Measurements from ENCODE around the gene HCRTR2.
"Not testable (repeated sequence)": the region's sequence is repeated elsewhere in the genome, so short reads cannot be mapped to it uniquely, and the experiment has no call there.

The HCRTR2 gene
- total RNA-seq = 0 reads per million in 9 experiments

DNA sequence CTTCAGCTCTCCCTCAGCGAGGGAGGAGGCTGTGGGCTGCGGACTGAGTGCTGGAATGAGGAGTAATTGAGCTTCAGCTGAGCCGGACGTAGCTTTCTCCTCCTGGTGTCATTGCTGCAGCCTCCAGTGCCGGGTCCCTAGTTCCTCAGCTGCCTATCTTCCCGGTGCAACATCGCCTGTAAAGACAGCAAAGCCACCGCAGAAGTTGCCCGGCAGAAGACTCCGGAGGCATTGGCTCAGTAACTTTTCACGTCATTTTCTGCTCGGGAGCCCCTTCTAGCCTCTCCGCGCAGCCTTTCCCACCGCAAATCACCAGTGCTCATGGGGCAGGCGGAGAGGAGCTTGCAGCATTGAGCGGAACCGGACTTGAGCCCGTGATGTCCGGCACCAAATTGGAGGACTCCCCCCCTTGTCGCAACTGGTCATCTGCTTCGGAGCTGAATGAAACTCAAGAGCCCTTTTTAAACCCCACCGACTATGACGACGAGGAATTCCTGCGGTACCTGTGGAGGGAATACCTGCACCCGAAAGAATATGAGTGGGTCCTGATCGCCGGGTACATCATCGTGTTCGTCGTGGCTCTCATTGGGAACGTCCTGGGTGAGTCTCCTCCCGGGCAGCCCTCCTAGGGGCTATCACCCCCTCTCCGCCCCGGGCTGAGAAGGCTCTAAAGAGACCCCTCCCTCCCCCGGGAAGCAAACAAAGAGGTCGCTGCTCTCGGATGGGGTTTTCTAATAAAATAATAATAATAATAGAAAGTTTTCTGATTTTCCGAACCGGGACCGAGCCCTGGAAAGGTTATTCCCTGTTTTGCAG, at the start of gene HCRTR2:
TSS of gene HCRTR2 (plus strand) at position 305 of the 816 bp plus-strand sequence. CDS start at position 378, 73 bp downstream.
- peaks cover 11 to 19% of the 10 kb centered on the region in 2 donors for H3K9me3 Mint-ChIP-seq
- no peak within 1 kb of the TSS for H3K27ac Mint-ChIP-seq
- H3K4me3 Mint-ChIP-seq = no peak within 1 kb of the TSS
- DNase-seq (no peak), ATAC-seq (replicated peaks) (no peak)
- H3K4me1 Mint-ChIP-seq (ENCODE audit: low read depth in 2 of 2) = no peaks in the 10 kb centered on the region
- H3K27me3 Mint-ChIP-seq = no peaks in the 10 kb centered on the region
- no peaks in the 10 kb centered on the region for H3K36me3 Mint-ChIP-seq (ENCODE audit: insufficient read depth)

DNA sequence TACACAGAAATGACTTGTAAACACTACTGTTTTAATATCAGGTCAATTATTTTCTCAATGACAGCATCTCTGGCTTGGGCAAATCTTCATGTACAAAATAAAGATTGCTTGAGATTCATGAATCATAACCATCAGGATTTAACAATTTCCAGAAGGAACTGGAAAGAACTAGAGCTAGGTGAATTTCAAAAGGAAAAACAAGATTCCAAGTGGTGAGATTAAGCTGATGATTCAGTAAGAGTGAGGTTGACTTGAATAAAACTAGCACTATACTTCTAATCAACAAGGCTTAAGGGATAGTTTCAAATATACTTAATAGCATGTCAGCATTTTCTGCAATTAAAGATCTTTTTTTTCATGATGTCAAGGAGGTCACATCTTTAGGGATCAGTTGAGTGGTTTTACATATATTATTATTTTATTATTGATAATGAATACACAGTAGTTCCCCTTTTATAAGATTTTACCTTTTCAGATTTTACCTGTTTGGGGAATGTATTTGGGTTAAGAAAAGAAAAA, 43.5 kb upstream of the HCRTR2 start:
- H3K27ac Mint-ChIP-seq = no peak overlapping the region
- no peaks in the 10 kb centered on the region for H3K4me1 Mint-ChIP-seq (ENCODE audit: low read depth in 2 of 2)
- no peak for ATAC-seq (replicated peaks)
- H3K27me3 Mint-ChIP-seq = no peaks in the 10 kb centered on the region
- no peak overlapping the region for H3K4me3 Mint-ChIP-seq
- H3K9me3 Mint-ChIP-seq = peaks cover 4 to 23% of the 10 kb centered on the region in 2 donors
- no peaks in the 10 kb centered on the region for H3K36me3 Mint-ChIP-seq (ENCODE audit: insufficient read depth)
- DNase-seq = no peak

- ATAC-seq (replicated peaks) (no peak), DNase-seq (no peak)
- H3K4me3 Mint-ChIP-seq = no peak overlapping the region
- no peaks in the 10 kb centered on the region for H3K27me3 Mint-ChIP-seq
- H3K36me3 Mint-ChIP-seq (ENCODE audit: insufficient read depth) = no peaks in the 10 kb centered on the region
- H3K9me3 Mint-ChIP-seq = peaks cover 4 to 23% of the 10 kb centered on the region in 2 donors
- no peak overlapping the region for H3K27ac Mint-ChIP-seq
- H3K4me1 Mint-ChIP-seq (ENCODE audit: low read depth in 2 of 2) = no peaks in the 10 kb centered on the region
Measured at GRCh38 chr6:55131616-55132015, 42.7 kb upstream of the HCRTR2 start.

DNA sequence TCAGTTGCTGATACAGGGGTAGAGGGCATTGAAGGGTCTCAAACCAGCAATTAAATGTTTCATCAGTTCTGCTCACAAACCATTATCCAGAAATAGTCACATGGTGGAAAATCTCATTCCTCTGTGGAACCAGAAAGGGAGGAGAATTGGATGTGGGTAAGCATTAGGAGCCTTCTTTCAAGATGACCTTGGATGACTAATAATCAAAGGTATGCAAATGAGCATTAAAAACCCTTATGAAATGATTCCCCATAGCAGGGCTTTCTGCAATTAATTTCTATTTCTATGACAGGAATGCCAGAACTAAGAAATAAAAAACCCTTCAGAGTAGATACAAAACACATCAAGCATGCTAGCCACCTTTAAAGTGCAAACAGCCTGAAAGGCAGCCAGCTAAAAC, 37.4 kb upstream of the HCRTR2 start:
- no peak overlapping the region for H3K4me3 Mint-ChIP-seq
- no peaks in the 10 kb centered on the region for H3K4me1 Mint-ChIP-seq (ENCODE audit: low read depth in 2 of 2)
- H3K27ac Mint-ChIP-seq = no peak overlapping the region
- no peaks in the 10 kb centered on the region for H3K27me3 Mint-ChIP-seq
- peaks cover 0 to 5% of the 10 kb centered on the region in 2 donors for H3K9me3 Mint-ChIP-seq
- no peaks in the 10 kb centered on the region for H3K36me3 Mint-ChIP-seq (ENCODE audit: insufficient read depth)
- ATAC-seq (replicated peaks) (no peak), DNase-seq (no peak)

DNA sequence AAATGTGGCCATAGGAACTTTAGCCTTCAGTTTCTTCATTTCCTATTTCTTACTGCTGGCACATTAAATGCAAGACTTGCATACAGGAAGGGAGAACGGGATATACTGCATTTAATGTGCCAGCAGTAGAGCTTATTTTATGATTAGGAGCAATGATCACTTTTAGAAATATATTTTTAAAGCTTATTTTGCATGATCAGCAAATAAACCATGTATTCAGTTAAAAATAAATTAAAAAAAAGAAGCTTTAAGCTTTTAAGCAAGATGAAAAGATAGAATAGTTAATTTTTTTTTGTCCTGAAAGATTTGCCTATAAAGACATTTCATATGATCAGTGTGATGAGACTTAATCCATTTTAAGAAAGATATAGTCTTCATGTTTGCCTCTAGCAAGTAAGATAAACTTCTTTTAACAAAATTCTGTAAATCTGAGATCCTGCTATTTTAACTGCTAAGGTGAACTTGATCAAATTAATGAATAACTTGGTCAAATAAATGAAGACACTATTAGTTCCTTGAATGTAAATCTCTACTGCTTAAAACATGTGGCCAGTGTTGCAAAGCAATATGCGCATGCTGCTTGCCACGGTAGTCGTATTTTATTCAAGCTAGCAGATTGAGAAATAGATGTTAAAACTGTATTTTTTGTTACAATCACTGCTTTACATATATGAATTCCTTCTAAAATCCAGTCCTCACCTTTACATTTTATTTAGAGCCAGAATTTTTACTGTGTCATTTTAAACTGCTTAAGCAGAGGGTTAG, 36.2 kb upstream of the HCRTR2 start:
- Mint-ChIP-seq H3K27me3 (no peaks in the 10 kb centered on the region), H3K4me3 (no peak overlapping the region)

DNA sequence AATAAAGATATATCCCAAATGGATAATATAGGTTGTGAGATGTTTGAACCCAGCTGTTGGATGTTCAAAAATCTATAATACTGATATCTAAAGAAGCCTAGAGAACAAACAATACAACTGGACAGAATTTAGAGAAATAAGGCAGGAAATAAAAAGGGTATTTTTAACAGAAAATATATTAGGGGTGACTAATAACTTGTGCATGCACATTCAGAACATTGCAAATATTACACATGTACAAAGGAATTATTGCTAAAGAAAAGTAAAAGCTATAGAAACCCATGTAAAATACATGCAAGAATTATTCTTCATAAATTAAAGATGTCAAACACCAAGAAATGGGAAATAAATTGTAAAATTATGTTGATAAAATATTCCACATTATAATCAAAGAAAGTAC, 32.7 kb upstream of the HCRTR2 start:
- Mint-ChIP-seq H3K4me1 (ENCODE audit: low read depth in 2 of 2) (no peaks in the 10 kb centered on the region), H3K36me3 (ENCODE audit: insufficient read depth) (no peaks in the 10 kb centered on the region), H3K27me3 (no peaks in the 10 kb centered on the region), H3K27ac (no peak overlapping the region), H3K9me3 (peaks cover 9 to 15% of the 10 kb centered on the region in 2 donors), H3K4me3 (no peak overlapping the region)
- ATAC-seq (replicated peaks) (no peak), DNase-seq (no peak)

More for the DNA sequence above, 36.2 kb upstream of the HCRTR2 start:
- no peak overlapping the region for H3K27ac Mint-ChIP-seq
- no peak for DNase-seq
- peaks cover 0 to 3% of the 10 kb centered on the region in 2 donors for H3K9me3 Mint-ChIP-seq
- H3K4me1 Mint-ChIP-seq (ENCODE audit: low read depth in 2 of 2) = no peaks in the 10 kb centered on the region
- ATAC-seq (replicated peaks) = no peak
- no peaks in the 10 kb centered on the region for H3K36me3 Mint-ChIP-seq (ENCODE audit: insufficient read depth)

- Mint-ChIP-seq H3K27me3 (no peaks in the 10 kb centered on the region), H3K27ac (no peak overlapping the region), H3K9me3 (peaks cover 9 to 15% of the 10 kb centered on the region in 2 donors), H3K4me1 (ENCODE audit: low read depth in 2 of 2) (no peaks in the 10 kb centered on the region), H3K36me3 (ENCODE audit: insufficient read depth) (no peaks in the 10 kb centered on the region), H3K4me3 (no peak overlapping the region)
- DNase-seq (no peak), ATAC-seq (replicated peaks) (no peak)
Measured at GRCh38 chr6:55142610-55143009, 31.7 kb upstream of the HCRTR2 start.

GRCh38 chr6:55153284-55153683, 21.0 kb upstream of the HCRTR2 start:
- no peaks in the 10 kb centered on the region for H3K27me3 Mint-ChIP-seq
- no peak overlapping the region for H3K27ac Mint-ChIP-seq
- ATAC-seq (replicated peaks) (no peak), DNase-seq (no peak)
- H3K4me3 Mint-ChIP-seq = no peak overlapping the region
- H3K9me3 Mint-ChIP-seq = peaks cover 0 to 7% of the 10 kb centered on the region in 2 donors
- H3K36me3 Mint-ChIP-seq (ENCODE audit: insufficient read depth) = no peaks in the 10 kb centered on the region
- no peaks in the 10 kb centered on the region for H3K4me1 Mint-ChIP-seq (ENCODE audit: low read depth in 2 of 2)

DNA sequence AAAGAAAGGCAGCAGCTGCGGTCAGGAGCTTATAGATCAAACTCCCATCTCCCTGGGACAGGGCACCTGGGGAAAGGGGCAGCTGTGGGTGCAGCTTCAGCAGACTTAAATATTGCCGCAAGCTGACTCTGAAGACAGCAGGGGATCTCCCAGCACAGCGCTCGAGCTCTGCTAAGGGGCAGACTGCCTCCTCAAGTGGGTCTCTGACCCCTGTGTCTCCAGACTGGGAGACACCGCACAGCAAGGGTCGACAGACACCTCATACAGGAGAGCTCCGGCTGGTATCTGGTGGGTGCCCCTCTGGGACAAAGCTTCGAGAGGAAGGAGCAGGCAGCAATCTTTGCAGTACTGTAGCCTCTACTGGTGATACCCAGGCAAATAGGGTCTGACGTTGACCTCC, 15.5 kb upstream of the HCRTR2 start:
- ATAC-seq (replicated peaks); H3K36me3 Mint-ChIP-seq (ENCODE audit: insufficient read depth); H3K27me3 Mint-ChIP-seq; H3K4me1 Mint-ChIP-seq (ENCODE audit: low read depth in 2 of 2); H3K4me3 Mint-ChIP-seq; DNase-seq; H3K27ac Mint-ChIP-seq: not testable (repeated sequence)
- peaks cover 4 to 20% of the 10 kb centered on the region in 2 donors for H3K9me3 Mint-ChIP-seq

DNA sequence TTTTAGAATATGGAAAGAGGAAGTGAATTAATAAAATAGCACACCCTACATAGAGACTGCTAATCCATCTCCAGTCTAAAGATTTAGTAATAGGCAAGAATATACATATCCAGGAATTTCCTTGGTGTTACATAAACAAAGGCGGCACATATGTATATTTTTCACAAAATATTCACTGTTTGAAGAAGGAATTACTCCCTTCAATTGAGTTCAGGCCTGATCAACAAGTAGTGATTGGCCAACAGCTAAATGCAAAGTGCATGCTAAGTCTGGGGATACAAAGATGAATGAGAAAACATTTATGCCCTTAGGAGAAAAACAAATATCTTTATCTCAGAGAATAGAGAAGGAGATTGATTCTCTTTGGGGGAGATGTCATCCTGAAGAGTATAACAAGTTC, 6.5 kb upstream of the HCRTR2 start:
- H3K4me1 Mint-ChIP-seq (ENCODE audit: low read depth in 2 of 2) = no peaks in the 10 kb centered on the region
- H3K27ac Mint-ChIP-seq = no peak overlapping the region
- H3K4me3 Mint-ChIP-seq = no peak overlapping the region
- no peaks in the 10 kb centered on the region for H3K27me3 Mint-ChIP-seq
- ATAC-seq (replicated peaks) = no peak
- H3K36me3 Mint-ChIP-seq (ENCODE audit: insufficient read depth) = no peaks in the 10 kb centered on the region
- peaks cover 1 to 16% of the 10 kb centered on the region in 2 donors for H3K9me3 Mint-ChIP-seq
- no peak for DNase-seq

DNA sequence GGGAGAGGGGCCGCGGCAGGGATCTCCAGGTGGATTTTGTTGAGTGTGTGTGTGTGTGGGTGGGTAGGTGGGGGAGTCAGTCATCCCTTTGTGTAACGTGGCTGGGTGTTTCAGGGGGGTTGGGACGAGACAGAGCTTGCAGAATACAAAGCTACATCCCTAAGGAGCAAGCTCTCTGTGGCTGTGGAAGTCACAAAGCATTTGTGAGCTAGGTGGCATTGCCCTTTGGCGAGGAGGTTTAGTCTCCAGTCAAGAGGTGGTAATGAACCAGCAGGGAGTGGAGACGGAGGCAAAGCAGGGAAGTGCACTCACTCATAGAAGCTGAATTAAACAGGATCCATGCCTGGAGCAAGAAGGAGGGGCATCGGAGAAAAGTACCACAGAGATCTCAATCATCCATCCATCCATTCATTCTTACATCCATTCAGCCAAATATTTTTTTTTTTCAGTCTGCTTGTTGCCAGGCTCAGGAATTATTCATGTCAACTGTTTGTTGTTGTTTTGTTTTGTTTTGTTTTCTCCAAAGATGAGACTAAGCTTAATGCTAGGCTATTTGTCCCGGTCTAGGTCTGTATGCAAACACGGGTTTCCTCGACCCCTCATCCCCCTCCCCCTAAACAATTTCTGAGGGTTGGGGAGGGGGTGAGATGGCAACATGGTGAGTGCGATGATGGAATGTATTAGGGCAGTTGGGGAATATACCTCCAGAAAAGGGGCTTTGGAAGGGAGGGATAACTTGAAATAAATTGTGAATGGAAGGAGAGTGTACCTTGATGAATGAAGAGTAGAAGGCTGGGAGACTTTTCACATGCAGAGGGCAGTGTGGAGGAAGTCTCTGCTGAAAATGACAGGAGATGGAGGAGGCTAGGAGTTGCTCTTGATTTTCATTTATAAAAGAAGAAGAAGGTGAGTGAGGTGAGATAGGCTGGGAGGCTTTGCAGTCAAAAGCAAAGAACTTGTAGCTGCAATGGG, 1.0 kb downstream of the HCRTR2 start:
- no peaks in the 10 kb centered on the region for H3K4me1 Mint-ChIP-seq (ENCODE audit: low read depth in 2 of 2)
- no peaks in the 10 kb centered on the region for H3K27me3 Mint-ChIP-seq
- no peak for ATAC-seq (replicated peaks)
- no peak overlapping the region for H3K4me3 Mint-ChIP-seq
- H3K27ac Mint-ChIP-seq = no peak overlapping the region
- no peaks in the 10 kb centered on the region for H3K36me3 Mint-ChIP-seq (ENCODE audit: insufficient read depth)
- no peak for DNase-seq
- peaks cover 11 to 19% of the 10 kb centered on the region in 2 donors for H3K9me3 Mint-ChIP-seq

DNA sequence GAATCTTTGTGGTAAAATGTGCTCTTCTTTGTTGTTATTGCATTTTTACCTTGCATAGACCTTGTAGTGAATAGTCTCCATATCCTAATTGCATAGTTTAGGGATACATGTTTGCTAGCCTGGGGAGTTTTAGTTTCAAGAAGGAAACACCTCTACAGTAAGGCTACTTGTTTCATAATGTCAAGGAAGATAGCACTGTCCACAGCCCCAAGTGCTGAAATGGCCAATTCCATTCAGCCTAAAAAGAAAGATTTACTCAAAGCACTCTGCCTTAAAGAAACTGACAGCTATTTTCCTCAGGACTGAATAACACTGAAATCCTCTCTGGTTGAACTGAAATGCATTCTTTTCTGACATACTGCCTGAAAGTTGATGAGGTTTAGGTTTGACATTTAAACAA, 2.6 kb downstream of the HCRTR2 start:
- no peaks in the 10 kb centered on the region for H3K27me3 Mint-ChIP-seq
- H3K9me3 Mint-ChIP-seq = peaks cover 11% of the 10 kb centered on the region in 2 donors
- no peak overlapping the region for H3K4me3 Mint-ChIP-seq
- ATAC-seq (replicated peaks) (no peak), DNase-seq (no peak)
- H3K27ac Mint-ChIP-seq = no peak overlapping the region
- no peaks in the 10 kb centered on the region for H3K36me3 Mint-ChIP-seq (ENCODE audit: insufficient read depth)
- no peaks in the 10 kb centered on the region for H3K4me1 Mint-ChIP-seq (ENCODE audit: low read depth in 2 of 2)

DNA sequence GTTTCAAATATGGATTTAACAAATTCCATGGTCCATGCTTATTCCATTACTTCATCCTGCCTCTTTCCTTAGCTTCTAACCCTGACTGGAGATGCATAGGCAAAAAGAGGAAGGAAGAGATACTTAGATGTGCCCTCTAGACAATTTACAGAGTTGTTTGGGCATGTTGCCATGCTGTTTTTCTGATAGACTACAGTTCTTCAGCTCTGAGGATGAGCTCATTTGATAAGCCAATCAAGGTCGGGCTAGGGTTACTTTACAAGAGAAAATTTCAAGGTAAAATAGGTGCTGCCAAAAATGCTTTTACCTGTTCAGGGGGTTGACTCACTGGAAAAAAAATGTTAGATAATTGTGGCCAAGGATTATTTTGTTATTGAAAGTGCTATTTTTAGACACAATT, 5.9 kb downstream of the HCRTR2 start:
- no peak for ATAC-seq (replicated peaks)
- H3K36me3 Mint-ChIP-seq (ENCODE audit: insufficient read depth) = no peaks in the 10 kb centered on the region

More for the DNA sequence above, 5.9 kb downstream of the HCRTR2 start:
- Mint-ChIP-seq H3K4me3 (no peak overlapping the region), H3K4me1 (ENCODE audit: low read depth in 2 of 2) (no peaks in the 10 kb centered on the region), H3K9me3 (peaks cover 11 to 15% of the 10 kb centered on the region in 2 donors), H3K27me3 (no peaks in the 10 kb centered on the region), H3K27ac (no peak overlapping the region)
- no peak for DNase-seq
